Left hindlimb (tissue), 1 donor: ENCODE results near the gene WDR86.
A peak's percentile ranks its signal among the peaks of the same experiment; 100 is the strongest.

Experiments
- DNase-seq: peaks from one replicate; pipeline ENCODE4 v3.0.0-alpha.2; 2018

WDR86 gene

DNA sequence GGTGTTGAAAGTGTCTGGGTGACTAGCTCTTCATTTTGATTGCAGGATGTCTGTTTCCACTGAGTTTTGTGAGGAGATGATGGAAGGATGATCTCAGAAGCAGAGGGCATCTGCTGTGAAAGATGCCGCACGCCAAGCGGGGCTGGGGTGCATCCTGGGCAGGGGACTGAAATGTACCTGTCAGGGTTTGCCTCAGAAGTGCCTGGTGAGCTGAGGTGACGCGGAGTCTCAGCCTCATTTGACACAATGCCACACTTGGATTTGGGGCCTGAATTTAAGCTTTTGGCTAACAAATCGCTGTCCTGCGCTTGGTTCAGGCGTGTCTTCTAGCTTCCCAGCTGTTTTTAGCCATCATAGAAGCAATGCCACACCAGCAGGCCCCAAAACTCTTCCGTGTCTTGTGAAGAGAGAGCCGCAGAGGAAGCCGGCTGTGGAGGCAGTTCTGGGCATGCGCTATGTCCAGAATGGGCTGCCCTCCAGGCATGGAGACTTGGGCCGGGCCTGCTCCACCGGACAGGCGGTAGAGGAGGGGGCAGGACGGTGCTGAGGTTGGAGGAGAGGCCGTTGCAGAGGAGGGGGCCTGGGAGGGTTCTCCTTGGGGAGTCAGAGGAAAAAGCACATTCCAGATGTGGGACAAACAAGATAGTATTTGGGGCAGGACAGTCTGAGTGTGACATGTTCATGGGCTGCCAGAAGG is 31.2 kb downstream of the WDR86 start:
- DNase-seq, result no peak

DNA sequence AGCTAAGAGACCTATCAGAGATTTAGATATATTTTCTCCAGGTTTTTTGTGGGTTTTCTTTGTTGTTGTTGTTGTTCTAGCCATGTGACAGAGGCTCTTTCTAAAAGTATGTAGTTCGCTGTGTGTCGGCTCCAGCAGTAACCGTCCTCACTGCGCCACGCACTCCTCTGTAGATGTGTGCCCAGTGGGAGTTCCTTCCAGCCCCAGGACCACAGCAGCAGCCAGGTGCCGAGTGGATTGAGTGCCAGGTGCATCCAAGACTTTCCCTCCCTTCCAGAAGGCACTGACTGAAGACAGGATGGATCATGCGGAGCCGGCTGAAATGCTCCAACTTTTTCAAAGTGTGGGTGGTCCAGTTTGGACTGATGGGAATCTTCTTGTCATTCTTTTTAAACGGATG is 31.8 kb downstream of the WDR86 start:
- DNase-seq, result no peak

DNA sequence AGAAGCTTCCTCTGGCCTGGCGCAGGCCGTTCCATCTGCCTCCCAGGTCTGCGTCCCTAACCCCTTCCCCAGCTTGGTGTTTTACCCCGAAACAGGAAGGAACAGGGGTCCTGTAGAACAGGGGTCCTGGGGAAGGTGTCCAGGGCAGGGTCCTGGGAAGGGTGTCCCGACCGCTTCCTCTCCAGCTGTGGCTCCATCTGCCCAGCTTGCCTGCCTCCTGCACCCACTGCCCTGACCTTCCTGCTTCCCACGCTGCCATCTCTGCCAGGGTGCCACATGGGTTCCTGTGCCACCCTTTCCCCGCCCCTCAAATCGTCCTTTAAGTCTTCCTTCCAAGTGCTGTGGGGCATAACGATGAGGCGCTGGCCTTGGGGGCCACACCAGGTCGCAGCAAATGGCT is 32.4 kb downstream of the WDR86 start:
- DNase-seq, result no peak

DNA sequence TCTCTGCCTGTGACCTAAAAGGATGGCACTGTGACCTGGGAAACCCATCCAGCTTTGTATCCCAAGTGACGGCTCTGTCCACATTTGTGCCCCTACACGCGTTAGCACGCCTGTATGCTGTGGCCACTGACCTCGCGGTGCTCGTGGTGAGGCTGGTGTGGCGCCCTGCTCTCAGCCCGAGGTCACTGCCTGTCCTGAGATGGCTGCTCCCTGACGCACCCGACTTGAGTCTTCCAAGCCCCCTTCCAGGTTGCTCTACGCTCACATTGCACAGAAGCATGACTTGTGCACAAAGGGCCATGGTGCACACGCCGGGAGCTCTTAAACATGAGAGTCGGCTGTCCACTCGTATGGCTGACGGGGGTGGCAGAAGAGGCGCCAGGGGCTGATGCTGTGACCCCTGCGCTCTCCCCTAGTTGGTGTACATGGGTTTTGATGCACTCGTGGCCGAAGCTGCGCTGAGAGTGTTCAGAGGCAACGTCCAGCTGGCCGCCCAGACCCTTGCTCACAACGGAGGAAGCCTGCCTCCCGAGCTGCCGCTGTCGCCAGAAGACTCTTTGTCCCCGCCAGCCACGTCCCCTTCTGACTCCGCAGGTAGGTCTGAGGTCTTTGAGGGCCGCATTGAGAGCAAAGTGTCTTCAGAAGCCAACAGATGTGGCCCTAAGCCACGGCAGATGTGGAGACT is 33.5 kb downstream of the WDR86 start:
- no peak for DNase-seq

DNA sequence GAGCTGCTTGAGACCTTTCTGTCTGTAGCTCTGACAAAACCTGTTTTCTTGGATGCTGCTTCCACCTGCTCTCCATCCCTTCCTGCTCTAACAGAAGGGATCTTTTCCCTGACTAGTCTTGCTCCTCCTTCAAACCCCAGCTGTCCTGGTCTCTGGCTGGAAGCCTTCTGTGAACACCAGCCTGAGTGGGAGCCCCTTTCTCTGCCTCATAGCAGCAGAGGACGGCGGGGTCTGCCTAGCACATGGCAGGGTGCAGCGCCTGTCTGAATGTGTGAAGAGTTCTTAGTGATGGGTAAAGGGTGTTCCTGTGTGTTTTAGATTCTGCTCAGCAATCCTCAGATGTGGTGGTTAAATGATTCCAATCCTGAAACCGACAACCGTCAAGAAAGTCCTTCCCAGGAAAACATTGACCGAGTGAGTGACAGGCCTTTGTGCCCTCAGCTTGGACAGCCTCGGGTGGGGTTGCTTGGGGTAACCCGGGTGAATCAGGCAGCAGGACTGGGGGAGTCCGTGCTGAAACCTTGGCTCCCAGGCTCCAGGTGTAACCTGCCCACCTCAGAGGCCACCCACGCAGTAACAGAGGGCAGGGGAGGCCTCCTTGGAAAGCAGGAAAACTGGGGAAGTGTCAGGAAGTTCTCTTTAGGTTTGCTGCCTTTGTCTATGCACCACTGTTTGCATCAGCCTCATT is 34.2 kb downstream of the WDR86 start:
- DNase-seq, result no peak

DNA sequence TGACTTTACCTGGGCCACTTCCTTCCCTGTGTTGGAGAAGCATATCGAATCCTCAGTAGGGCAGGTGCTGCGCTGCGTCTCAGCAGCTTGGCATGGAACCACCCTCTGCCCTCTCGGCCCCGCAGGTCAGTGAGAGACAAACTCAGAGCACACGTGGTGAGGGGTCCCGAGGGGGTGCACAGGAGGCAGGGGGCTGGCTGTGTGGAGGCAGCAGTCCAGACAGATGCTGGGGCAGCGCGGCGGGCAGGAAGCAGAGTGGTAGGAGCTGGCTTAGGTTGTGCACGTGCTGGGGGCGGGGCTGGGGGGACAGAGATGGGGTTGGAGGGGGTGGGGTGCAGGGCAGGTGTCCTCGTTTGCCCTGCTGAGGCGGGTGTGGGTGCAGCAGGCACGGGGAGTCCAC is 35.1 kb downstream of the WDR86 start:
- DNase-seq, result no peak

DNA sequence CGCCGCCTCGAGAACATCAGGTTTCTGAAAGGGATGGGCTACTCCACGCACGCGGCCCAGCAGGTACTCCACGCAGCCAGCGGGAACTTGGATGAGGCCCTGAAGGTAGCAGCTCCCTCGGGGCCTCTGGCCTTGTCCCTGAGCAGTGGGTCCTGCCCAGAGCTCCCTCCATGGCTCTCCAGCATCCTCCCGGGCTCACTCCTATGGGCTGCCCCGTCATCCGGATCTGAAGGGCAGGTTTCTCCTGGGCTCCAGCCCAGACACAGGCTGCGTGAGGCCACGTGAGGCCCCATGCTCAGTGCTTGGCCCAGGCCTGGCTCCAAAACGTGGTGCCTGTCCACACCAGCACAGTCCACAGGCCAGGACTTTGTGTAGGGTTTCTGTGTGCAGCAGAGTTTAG is 35.7 kb downstream of the WDR86 start:
- DNase-seq, result no peak

DNA sequence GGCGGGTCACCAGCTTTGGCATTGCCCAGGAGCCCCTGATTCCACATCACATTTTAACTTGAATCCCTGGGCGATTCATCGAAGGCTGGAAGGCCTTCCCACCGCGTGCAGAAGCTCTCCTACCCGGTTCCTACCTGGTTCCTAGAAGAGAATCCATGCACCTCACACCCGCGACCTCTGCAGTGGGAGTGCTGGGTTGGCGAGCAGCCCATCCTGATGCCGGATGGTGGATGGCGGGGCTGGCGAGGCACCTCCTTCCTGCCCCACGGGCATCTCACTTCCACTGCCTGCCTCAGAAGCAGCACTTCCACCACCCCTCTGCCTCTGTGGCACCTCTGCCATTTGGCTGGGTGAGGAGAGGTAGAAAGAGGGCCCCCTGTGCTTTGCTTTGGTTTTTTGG is 36.2 kb downstream of the WDR86 start:
- no peak for DNase-seq

DNA sequence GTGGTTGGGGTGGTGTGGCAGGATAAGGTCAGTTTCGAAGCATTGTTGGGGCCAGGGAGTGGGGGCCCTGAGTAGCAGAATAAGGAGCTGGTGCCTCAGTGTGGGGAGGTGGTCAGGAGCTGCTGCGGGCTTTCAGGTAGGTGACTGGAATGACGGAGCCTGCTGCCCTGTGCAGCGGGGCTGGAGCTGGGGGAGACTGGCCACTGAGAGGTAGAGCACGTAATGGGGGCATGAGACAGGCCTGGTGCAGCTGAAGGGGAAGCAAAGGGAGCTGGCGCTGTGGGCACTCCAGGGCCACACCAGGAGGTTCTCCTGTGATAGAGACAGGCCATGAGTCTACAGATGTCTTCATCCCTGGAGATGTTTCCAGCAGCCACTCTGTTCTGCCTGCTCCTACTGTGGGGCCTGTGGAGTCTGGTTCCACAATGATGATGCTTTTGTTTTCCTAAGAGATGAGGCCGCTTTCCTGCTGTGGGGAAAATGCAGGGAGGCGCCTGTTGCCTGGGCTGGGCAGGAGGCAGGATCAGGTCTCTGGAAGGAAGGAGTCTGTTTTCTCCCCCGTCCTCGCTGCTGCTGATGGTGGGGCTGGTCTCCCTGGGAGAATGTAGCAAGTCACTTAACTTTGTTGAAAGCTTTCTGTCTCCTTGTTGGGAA is 37.1 kb downstream of the WDR86 start:
- DNase-seq, result no peak

DNA sequence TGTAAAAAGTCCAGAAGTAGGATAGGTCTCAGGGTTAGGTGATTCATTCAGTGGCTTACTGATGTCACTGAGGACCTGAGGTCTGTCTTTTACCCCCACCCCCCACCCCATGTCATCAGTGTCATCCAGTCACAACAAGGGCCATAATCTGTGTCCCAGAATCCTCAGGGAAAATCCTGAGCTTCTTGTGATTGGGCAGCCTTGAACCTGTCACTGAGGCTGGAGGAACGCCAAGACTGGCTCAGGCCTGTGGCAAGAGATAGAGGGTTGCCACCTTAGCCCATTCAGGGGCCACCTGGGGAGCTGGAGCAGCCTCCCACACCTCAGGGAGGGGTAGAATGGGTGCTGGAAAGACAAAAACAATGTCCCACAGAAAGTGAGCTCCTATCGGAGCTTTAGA is 38.6 kb downstream of the WDR86 start:
- DNase-seq, result no peak

DNA sequence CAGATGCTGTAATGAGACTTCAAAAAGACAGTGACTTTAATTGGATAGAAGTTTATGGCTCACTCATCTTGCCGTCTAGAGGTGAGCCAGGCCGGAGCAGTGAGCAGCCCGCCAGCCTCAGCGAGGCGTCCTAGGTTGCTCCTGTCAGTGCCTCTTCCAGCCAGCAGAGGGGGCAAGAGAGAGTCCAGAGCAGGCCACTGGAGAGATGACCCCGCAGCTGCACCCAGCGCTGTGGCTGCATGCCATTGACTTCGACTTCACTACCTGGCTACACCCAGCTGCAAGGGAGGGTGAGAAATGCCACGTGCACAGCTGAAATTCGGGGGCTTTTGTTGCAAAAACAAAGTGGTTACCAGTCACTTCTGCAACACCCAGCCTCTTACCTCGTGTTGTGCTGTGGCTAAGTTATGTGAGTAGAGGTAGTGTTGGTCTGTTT is 41.7 kb downstream of the WDR86 start:
- DNase-seq, result peak; percentile 83

DNA sequence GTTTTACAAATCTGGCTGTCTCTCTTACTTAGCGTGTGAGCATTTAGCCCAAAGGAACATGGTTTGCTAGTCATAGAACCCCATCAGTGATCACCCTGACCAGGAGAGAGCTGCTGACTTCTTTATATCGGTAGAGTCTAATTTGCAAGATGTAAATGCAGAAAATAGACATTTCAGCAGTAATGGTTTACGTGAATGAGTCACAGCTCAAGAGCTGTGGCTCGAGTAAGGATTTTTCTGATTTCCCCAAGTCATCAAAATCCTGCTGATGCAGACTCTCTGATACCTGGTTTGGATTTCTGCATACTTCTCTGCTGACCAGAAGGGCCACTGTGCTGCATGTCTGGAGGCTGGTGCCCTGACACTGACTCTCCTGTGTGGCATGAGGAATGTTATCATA is 42.6 kb downstream of the WDR86 start:
- DNase-seq, result no peak

DNA sequence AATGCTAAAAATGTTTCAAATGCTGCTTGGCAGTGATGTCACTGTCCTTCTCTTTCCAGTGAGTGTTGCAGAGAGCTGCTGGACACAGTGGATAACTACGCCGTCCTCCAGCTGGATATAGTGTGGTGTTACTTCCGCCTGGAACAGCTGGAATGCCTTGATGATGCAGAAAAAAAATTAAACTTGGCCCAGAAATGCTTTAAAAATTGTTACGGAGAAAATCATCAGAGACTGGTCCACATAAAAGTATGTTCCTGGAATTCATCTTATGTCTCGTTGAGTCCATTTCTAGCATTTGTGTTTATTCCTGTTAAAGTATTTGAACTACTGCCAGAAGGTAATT is 43.0 kb downstream of the WDR86 start:
- peak; percentile 79 for DNase-seq

DNA sequence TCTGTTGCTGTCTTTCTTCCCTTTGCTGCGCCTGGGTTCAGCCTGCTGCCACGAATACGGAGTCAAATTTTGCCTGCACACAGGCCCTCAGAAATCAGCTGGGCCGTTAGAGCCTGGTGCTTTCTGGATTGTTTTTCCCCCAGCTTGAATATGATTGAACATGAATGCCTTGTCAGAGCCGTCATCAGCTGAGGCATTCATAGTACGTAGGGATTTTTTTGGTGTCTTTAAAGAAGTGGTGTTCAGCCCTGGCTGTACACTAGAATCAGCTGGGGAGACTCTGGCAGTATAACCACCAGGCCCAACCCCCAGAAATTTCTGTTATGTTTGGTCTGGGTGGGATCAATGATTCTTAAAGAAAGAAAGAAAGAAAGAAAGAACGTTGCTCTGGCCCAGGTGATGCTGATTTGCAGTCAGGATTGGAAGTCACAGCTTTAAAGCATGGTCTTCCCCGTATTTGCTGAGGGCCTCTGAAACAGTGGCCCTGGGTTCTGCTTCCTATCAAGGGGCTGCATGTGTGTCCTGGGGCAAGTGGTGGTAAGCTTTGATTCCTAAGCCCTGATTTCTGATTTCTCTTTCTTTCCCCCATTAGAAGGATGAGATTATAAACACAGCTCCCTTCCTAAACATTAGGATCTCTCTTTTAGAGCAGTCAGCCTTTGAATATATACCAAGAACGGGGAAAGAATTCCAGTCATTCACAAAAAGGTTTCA is 43.5 kb downstream of the WDR86 start:
- no peak for DNase-seq

DNA sequence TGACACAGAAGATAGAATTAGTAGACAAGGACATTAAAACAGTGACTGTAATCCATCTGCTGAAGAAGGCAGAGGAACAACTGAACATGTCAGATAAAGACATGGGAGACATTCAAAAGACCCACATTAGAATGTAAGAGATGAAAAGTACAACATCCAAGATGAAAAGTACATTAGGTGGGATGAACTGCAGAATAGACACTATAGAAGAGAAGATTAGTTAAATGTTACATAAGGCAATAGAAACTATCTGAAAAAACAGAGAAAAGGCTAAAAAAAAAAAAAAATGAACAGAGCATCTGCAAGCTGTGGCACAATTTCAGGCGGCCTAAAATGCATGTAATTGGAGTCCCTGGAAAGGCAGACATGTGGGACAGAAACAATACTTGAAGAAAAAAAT is 46.7 kb downstream of the WDR86 start:
- no peak for DNase-seq

DNA sequence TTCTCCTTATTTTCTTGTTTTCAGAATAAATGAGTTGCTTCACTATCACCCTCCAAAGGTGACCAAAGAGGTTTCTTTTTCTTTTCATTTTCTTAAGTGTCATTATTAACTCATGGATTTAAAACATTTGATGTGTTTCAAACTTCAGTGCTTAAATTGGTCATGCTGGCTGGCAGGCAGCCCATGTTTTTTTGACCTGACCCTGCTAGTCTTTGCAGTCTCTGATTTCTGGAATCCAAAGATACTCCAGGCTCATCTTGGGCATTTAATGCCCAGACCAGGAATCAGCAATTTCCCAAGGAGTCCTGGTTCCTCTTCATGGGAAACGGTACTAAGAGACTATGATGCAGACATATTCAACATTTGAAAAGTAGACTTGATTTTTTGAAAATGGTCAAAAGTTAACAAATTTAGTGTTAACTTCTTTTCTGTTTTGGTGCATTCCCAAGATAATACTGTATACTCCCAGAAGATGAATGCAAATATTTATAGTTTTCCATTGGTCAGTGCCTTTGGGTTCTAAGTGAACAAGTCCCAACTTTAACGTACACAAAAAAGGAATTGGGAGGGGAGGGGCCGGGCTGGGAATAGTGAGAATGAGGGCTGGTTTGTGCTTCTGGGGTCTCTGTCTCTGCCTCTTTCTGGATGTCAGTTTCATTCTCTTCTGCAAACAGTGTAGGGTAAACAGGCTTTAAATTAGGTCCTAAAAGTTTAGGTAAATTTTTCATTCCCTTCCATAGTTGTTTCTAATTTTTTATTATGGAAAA is 48.5 kb downstream of the WDR86 start:
- DNase-seq, result no peak

DNA sequence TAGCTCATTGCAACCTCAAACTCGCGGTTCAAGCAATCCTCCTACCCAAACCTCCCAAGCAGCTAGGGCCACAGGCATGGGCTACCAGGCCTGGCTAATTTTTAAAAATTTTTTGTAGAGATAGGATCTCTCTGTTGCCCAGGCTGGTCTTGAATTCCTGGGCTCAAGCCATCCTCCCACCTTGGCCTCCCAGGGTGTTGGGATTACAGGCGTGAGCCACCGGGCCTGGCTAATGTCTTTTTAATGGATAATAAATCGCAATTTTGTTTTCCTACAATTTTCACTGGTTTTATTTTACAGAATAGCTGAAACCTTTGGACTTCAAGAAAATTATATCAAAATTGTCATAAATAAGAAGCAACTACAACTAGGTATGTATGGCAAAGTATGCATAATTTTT is 57.3 kb downstream of the WDR86 start:
- DNase-seq, result no peak

DNA sequence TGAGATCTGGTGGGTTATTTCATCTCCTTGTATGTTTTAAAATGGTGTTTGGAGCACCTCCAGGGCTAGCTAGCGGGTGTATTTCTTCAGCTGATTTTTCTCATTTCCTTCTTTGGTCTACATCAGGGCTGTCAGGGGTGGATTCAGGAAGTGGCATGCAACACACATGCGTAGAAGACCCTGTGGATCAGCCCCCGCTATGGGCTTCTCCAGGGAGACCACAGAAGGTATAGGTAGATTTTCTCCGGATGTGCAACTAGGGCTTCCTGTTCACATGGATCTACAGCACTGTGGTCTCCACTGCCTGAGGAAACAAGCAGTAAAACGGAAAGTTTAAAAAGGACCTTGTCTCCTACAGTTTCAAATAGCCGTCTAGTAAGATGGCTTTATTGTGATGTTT is 57.9 kb downstream of the WDR86 start:
- DNase-seq, result no peak

DNA sequence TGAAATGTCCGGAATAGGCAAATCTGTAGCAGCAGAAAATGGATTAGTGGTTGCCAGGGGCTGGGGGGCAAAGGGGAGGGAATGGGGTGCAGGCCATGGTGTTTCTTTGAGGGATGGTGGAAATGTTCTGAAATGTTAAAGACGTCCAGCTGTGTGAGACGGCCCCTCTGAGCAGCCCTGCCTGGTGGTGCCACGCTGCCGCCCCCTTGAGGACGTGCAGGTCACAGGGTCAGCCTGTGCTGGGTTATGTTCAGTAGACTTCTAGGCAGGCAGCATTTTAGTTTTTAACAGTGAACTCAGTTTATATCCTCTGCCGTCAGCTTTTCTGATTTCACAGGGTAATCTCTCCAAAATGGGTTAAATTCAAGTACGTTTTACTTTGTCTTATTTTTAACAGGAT is 58.8 kb downstream of the WDR86 start:
- DNase-seq, result no peak

DNA sequence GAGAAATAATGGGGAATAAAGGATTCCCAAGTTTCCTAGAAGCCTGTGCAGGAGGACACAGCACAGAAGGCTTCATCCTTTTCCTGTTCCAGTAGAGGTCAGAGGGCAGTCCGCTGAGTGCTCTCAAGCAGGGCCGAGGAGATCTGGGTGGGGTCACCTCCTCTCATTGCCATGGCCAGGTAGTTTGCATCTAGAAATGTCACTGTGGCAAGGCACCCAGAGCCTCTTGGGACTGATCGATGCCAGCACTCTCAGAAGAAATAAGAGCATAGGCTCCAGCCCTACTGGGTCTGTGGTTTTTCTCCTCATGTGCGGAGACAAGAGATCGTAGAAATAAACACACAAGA is 60.4 kb downstream of the WDR86 start:
- no peak for DNase-seq

DNA sequence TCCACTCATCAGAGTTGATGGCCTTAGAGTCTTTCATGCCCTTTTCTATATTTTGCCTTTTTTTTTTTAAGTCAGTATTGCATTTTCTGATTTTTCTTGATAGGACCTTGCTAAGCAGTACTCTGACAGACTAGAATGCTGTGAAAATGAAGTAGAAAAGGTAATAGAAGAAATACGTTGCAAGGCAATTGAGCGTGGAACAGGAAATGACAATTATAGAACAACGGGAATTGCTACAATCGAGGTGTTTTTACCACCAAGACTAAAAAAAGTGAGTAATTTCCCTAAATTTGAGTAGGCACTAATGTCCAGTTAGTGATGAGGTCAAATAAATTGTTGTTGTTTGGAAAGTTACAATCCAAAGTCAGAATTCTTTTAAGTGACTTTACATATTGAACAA is 60.9 kb downstream of the WDR86 start:
- no peak for DNase-seq

DNA sequence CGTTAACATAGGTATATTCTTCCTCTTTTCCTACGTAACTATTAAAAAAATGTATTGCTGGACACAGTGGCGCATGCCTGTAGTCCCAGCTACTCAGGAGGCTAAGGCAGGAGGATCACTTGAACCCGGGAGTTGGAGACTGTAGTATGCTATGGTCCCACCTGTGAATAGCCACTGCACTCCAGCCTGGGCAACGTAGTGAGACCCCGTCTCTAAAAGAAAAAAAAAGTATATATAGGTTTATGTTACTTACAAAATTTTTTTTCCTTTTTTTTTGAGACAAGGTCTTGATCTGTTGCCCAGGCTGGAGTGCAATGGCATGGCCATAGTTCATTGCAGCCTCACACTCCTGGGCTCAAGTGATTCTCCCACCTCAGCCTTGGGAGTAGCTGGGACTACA is 62.6 kb downstream of the WDR86 start:
- no peak for DNase-seq

DNA sequence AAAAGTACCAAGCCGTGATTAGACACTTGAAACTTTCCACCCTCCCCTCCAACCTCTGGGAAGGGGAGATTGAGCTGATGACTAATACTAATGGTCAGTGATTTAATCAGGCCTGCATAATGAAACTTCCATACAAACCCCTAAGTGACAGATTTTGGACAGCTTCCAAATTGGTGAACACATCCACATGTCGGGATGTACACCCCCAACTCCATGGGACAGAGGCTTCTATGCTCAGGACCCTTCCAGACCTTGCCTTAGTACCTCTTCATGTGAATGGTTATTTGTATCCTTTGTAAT is 63.4 kb downstream of the WDR86 start:
- no peak for DNase-seq
